ENCODE data around the gene IL22.
"Not testable (repeated sequence)": the region's sequence is repeated elsewhere in the genome, so short reads cannot be mapped to it uniquely, and the experiment has no call there.

DNA sequence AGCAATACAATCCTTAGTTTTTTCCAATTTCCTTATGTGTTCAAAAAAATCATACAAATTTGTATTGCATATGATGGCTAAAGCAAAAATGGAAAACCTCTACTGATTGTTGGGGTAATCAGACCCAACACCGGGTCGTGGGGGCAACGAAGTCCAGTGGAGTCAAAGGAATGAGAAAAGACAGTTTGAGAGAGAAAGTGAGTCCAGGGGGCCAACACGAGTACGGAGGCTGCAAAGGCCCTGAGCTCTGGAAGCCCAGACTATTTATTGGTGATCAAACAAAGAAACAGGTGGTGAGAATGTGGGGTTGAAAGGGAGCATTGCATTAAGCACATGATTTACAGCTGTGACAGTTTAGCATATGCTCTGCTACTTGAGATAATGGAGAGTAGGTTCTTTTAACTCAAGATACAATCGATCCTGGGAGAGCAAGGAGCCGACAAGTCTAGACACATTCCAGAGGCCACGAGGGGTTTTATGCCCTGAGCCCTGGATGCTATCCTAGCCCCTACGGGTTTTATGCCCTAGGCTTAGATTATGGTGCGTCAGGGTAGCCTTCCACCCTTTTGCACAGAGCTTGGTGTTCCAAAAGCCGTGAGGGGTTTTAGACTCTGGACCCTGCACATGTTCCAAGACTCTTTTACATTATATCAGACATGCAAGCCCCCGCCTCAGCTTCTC is 44.2 kb downstream of the IL22 start:
- not testable (repeated sequence) for TF ChIP-seq EP300, CTCF (IDR thresholded peaks at IDR 0.05)

Data from stomach (tissue), 4 donors.